ENCODE results near the gene MCHR2.

GRCh38 chr6:99912657-99913056 lies 81.4 kb downstream of the MCHR2 start:
- TF ChIP-seq CTCF (IDR thresholded peaks at IDR 0.05 in 4 of 5, conservative IDR thresholded peaks at IDR 0.05 in 1 of 5) (no peak), POLR2A (IDR thresholded peaks at IDR 0.05) (no peak)
